ENCODE data around the gene PITPNM3.

GRCh38 chr17:6476076-6476809 is 80.1 kb downstream of the PITPNM3 start:
- TF ChIP-seq POGK (CRISPR knock-in tag; conservative IDR thresholded peaks at IDR 0.05) (no peak), POLR2A (IDR thresholded peaks at IDR 0.05; ENCODE audit: insufficient read depth in 1 of 2, low read depth in 2 of 2, low read length in 2 of 2) (no peak), ZNF737 (CRISPR knock-in tag; IDR thresholded peaks at IDR 0.05; ENCODE audit: borderline replicate concordance) (no peak), UBTF (CRISPR knock-in tag; IDR thresholded peaks at IDR 0.05) (no peak), ZBTB2 (CRISPR knock-in tag; IDR thresholded peaks at IDR 0.05; ENCODE audit: low read depth) (no peak), HOXA5 (CRISPR knock-in tag; IDR thresholded peaks at IDR 0.05) (no peak), USF2 (IDR thresholded peaks at IDR 0.05; ENCODE audit: low read depth, low read length) (no peak), USF2 (CRISPR knock-in tag; IDR thresholded peaks at IDR 0.05; ENCODE audit: borderline replicate concordance) (no peak), CTCF (CRISPR knock-in tag; IDR thresholded peaks at IDR 0.05) (no peak), HNRNPLL (IDR thresholded peaks at IDR 0.05; ENCODE audit: low read depth, low read length, poor library complexity, severe bottlenecking) (no peak), ZNF512 (CRISPR knock-in tag; IDR thresholded peaks at IDR 0.05) (no peak), FOXA1 (IDR thresholded peaks at IDR 0.05) (no peak), FOXA1 (CRISPR knock-in tag; IDR thresholded peaks at IDR 0.05) (no peak), EP300 (IDR thresholded peaks at IDR 0.05; ENCODE audit: low read depth in 2 of 2, low read length in 2 of 2) (no peak), EP300 (CRISPR knock-in tag; IDR thresholded peaks at IDR 0.05; ENCODE audit: borderline replicate concordance) (no peak), ZNF570 (CRISPR knock-in tag; IDR thresholded peaks at IDR 0.05; ENCODE audit: borderline replicate concordance) (no peak), TCF12 (IDR thresholded peaks at IDR 0.05) (no peak), TCF12 (CRISPR knock-in tag; IDR thresholded peaks at IDR 0.05) (no peak)

Measured in HepG2 (cell line).